Right ventricle myocardium inferior (tissue), 1 donor: ENCODE results near the gene TIPRL. TPM values are rescaled to one million over a fixed set of nuclear protein-coding genes. Genes with fewer than 3 reads are reported as not detected.

ENCODE experiments used
- ATAC-seq: fragments of 200-7000 bp; cut with Tn5 transposase; one replicate; pipeline ENCODE4 v1.9.1; 2020; ENCODE audit warnings: mild to moderate bottlenecking, moderate library complexity
- DNase-seq: peaks from one replicate; pipeline ENCODE4 v3.0.0; 2021; ENCODE audit errors: missing footprints
- intact Hi-C: fragments of 100-400 bp; cut with DNase I; formaldehyde crosslinking; loops from one replicate; pipeline ENCODE4 v1.11.0; 2022
- total RNA-seq: library from RNA; stranded (reverse); fragmentation: NEBNext Ultra II Directional; extraction: Animal tissue kit (Norgen Biotek cat#: 25700); gene quantifications from one replicate; pipeline ENCODE4 v1.2.1, GENCODE V29; 2021
- donor health status: DM: no; HTN: yes; CAD: no; lungs with severe emphysema.

TIPRL gene
- total RNA-seq, 1 donor from 2014 or later: 28.7 TPM

DNA sequence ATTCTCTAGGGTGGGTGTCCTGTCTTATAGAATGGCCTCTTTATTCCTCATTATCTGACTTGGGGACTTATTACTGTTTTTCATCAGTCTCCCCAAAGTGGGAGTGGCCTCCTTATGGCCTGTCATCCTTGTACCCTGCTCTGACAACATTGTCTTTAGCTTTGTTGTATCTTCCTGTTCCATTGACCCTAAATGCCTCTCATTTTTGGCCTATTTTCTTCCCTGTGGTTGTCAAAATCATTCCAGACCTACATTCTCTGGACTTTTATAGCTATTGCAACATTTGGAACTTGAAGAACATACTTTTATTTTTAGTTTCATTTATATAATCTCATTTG lies 56.8 kb downstream of the TIPRL start:
- intact Hi-C loops: no loop called here
- ATAC-seq: no peak
- DNase-seq: no peak

DNA sequence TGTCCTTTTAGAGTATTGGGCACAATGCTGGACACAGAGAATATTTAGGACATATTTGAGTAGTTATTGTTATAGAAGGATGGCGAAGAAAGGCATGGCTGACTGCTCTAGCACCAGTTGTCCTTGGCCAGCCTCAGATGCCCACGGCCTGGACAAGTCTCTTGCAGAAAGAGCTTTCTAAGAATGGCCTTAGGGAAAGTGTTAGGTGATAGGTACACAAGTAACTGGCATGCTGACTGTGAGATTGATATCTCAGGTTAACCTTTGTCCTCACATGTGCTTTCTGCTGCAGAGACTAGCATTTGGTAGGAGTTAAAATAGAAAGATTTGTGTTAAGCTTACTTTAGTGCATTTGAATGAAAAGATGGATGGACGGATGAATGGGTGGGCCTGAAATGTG lies 57.2 kb downstream of the TIPRL start:
- no peak for DNase-seq
- no peak for ATAC-seq
- intact Hi-C loops: no loop called here

DNA sequence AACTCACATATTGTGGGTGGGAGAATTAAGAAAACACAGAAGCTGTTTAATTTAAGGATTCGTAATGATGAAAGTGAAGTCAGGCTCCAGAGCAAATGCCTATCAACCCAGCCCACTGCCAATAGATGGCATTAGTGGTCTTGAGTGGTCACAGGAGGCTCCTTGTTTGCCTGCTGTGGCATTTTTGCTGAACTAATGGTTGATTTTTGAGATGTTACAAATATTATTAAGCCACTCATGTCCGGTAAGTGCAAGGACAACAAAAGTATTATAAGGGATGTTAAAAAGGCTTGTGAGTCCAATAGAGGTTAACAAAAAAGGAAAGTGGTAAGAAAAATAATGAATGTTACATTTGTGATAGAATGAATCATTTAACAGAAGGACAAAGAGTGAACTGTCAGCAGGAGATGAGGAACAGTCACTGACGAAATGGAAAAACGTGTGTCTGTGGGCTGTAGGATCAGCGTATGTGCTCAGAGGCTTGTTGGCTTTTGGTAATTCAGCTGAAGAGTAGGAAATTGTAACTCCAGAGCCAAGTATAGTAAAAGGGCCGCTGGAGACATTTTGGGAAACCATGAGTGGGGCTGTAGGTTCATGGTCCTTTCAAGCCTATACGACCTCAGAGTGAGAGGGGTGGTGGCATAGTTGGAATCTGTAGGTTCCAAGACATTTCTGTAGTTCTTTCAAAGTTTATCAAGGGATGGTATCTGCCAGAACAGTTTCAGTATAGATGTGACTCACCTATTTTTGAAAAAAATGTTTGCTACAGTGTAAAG lies 58.3 kb downstream of the TIPRL start:
- intact Hi-C loops: no loop called here
- DNase-seq (no peak), ATAC-seq (no peak)

DNA sequence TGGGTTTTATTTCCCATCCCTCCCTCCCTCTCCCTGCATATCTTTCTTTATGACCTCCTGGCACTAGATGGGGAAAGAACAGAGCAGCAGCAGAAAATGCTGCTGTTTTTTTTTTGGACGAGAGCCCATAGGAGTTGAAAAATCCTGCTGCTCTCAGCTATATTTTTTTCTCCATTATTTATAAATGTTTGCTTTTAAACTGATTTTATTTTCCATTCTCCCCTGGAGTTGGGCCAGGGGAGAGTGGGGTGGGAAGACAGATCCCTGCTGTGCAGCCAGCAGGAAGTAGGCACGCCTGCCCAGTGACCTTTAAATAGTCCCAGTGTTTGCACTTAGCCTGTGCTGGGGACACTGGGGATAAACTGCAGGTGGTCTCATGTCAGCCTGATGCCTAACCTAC lies 64.4 kb downstream of the TIPRL start:
- ATAC-seq (peak; percentile 70), DNase-seq (no peak)
- intact Hi-C loops: no loop called here

DNA sequence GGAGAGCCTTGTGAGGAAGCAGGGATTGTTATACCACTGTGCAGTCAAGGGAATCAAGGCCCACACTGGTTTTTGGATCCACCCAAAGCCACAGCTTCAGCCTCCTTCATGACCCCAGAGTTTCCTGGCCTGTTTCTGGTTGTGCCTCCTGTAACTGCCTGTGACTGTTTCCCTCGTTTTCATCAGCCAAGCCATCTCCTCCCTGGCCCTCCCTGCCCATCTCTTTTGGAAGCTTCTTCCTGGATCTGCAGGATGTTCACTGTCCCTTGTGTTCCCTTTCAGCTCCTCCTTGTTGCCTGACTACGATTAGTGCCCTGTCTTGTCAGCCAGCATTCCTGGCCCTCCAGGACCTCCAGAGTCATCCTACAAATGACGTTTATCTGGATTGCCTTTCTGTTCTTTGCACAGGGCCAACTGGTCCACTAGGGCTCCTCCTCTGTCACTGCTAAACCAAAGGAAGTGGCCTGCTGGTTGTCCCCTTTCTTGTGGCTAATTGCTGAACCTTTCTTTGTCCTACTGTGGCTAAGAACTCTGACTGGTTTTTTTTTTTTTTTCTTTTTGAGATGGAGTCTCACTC lies 65.0 kb downstream of the TIPRL start:
- DNase-seq: no peak

GRCh38 chr1:168245042-168245441 lies 66.3 kb downstream of the TIPRL start:
- intact Hi-C loops: no loop called here
- ATAC-seq: no peak

More for the DNA sequence above, 65.0 kb downstream of the TIPRL start:
- ATAC-seq: peak; percentile 70
- intact Hi-C loops: no loop called here

GRCh38 chr1:168246506-168246905 lies 67.7 kb downstream of the TIPRL start:
- no peak for DNase-seq

More at GRCh38 chr1:168245042-168245441, 66.3 kb downstream of the TIPRL start:
- no peak for DNase-seq

More at GRCh38 chr1:168246506-168246905, 67.7 kb downstream of the TIPRL start:
- ATAC-seq: no peak
- intact Hi-C loops: no loop called here

Other genes with a start within 250 kb of the TIPRL start
- 231 TPM for gene DCAF6, start 242.3 kb upstream of the TIPRL start, total RNA-seq
- 233 TPM for gene MPC2, start 241.9 kb upstream of the TIPRL start, total RNA-seq
- gene GPR161, start 42.0 kb upstream of the TIPRL start, total RNA-seq: 3.0 TPM
- gene SFT2D2, start 47.0 kb downstream of the TIPRL start, total RNA-seq: 16.9 TPM
- 0.43 TPM for gene TBX19, start 101.9 kb downstream of the TIPRL start, total RNA-seq